K562 (cell line): ENCODE data around the gene NKIRAS1. TPM values are rescaled to one million over a fixed set of nuclear protein-coding genes. Genes with fewer than 3 reads are reported as not detected.
A peak's percentile ranks its signal among the peaks of the same experiment; 100 is the strongest.

ENCODE experiments used
- BRCA1 ChIP-seq, 2 experiments: fragments of 450-650 bp in 1 of 2; sonication (generic) in 1 of 2; formaldehyde crosslinking in 1 of 2; IDR thresholded peaks; 2 replicates each; pipeline versions ENCODE4 v1.5.0 to v1.6.1; 2017 to 2020; ENCODE audit warnings: mild to moderate bottlenecking in 1 of 2, missing genetic modification reagents in 1 of 2
- CBX3 ChIP-seq, 2 experiments: IDR thresholded peaks; 1 replicate in 1 of 2; 2 replicates in 1 of 2; pipeline ENCODE4 v1.6.1; 2012; ENCODE audit warnings: inconsistent platforms in 2 of 2, low read length in 2 of 2, borderline replicate concordance in 1 of 2, control low read depth in 1 of 2
- EP400 ChIP-seq: fragments of 450-650 bp; IDR thresholded peaks from 2 replicates; pipeline ENCODE4 v1.6.1; 2017; ENCODE audit warnings: antibody characterized with exemption, mild to moderate bottlenecking, moderate library complexity
- JUN ChIP-seq, 2 experiments: sonication (generic) in 1 of 2; formaldehyde crosslinking in 1 of 2; IDR thresholded peaks; 2 replicates each; pipeline versions ENCODE4 v1.6.1 to v1.8.0; 2012 to 2022; ENCODE audit warnings: borderline replicate concordance in 2 of 2, mild to moderate bottlenecking in 2 of 2, improper control_type of control experiment in 1 of 2, low read depth in 1 of 2, low read length in 1 of 2, missing genetic modification reagents in 1 of 2
- KLF16 ChIP-seq: IDR thresholded peaks from 2 replicates; pipeline ENCODE4 v1.6.1; 2016; ENCODE audit warnings: antibody characterized with exemption
- MAFF ChIP-seq: IDR thresholded peaks from 2 replicates; pipeline ENCODE4 v1.6.1; 2012; ENCODE audit warnings: low read length, improper control_type of control experiment
- MAX ChIP-seq: sonication (generic); formaldehyde crosslinking; IDR thresholded peaks from 2 replicates; pipeline ENCODE4 v1.9.0; 2022; ENCODE audit warnings: mild to moderate bottlenecking, missing genetic modification reagents
- MNT ChIP-seq, 2 experiments: fragments of 450-650 bp; conservative IDR thresholded peaks; 2 replicates each; pipeline ENCODE4 v1.6.1; 2017; ENCODE audit warnings: mild to moderate bottlenecking in 2 of 2, moderate library complexity in 2 of 2
- NFIX ChIP-seq: fragments of 250-450 bp; sonication (Bioruptor Pico); IDR thresholded peaks from 2 replicates; pipeline ENCODE4 v1.4.0; 2020; ENCODE audit warnings: low read depth, mild to moderate bottlenecking, moderate library complexity
- POLR2A ChIP-seq: fragments of 450-650 bp; conservative IDR thresholded peaks from 2 replicates; pipeline ENCODE4 v1.6.1; 2016
- POLR2H ChIP-seq: IDR thresholded peaks from 2 replicates; pipeline ENCODE4 v1.6.1; 2016; ENCODE audit warnings: missing genetic modification characterization, low read depth, mild to moderate bottlenecking, control low read depth, missing compliant biosample characterization, moderate library complexity
- PTBP1 ChIP-seq: fragments of 200-400 bp; formaldehyde crosslinking; IDR thresholded peaks from 2 replicates; pipeline ENCODE4 v1.6.1; 2017; ENCODE audit warnings: low read depth, low read length
- ZNF121 ChIP-seq: sonication (generic); formaldehyde crosslinking; conservative IDR thresholded peaks from 2 replicates; pipeline ENCODE4 v1.8.0; 2022; ENCODE audit warnings: missing genetic modification reagents
- ZNF143 ChIP-seq: sonication (generic); formaldehyde crosslinking; IDR thresholded peaks from 2 replicates; pipeline ENCODE4 v1.9.0; 2022; ENCODE audit warnings: mild to moderate bottlenecking, missing genetic modification reagents
- ZNF212 ChIP-seq: fragments of 450-650 bp; formaldehyde crosslinking; IDR thresholded peaks from 2 replicates; pipeline ENCODE4 v1.4.0; 2020; ENCODE audit warnings: mild to moderate bottlenecking
- ZNF239 ChIP-seq: fragments of 250-450 bp; sonication (Bioruptor Pico); IDR thresholded peaks from 2 replicates; pipeline ENCODE4 v1.4.0; 2020; ENCODE audit warnings: mild to moderate bottlenecking
- ZNF324 ChIP-seq: fragments of 250-450 bp; sonication (Bioruptor Pico); IDR thresholded peaks from 2 replicates; pipeline ENCODE4 v1.4.0; 2020; ENCODE audit warnings: mild to moderate bottlenecking
- polyA plus RNA-seq, 8 experiments: library from polyadenylated mRNA; depleted of rRNA in 4 of 8; stranded (reverse) in 5 of 8; unstranded in 3 of 8; fragments of >200 nt; fragmentation: Nextera tagmentation in 2 of 8; fragmentation: Illumina TruSeq in 1 of 8; extraction: Ambion mirVana in 2 of 8; extraction: Trizol in 1 of 8; gene quantifications; 2 replicates each; pipeline versions ENCODE4 v1.2.1 to v1.2.3, GENCODE V29; 2011 to 2014; ENCODE audit warnings: inconsistent platforms in 1 of 8, missing spikeins in 1 of 8
- total RNA-seq, 7 experiments: library from RNA; depleted of rRNA in 6 of 7; stranded (reverse); fragments of >200 nt in 6 of 7; fragmentation: Illumina TruSeq in 2 of 7; extraction: Trizol in 2 of 7; gene quantifications; 2 replicates each; pipeline versions ENCODE4 v1.2.1 to v1.2.3, GENCODE V29; 2011 to 2021; ENCODE audit warnings: low replicate concordance in 1 of 7
- TF ChIP-seq, protein P1 (sequence below): IDR thresholded peaks from 3 replicates; pipeline ENCODE4 v1.6.1; 2011; ENCODE audit warnings: borderline replicate concordance, mild to moderate bottlenecking, moderate library complexity; ENCODE audit not compliant: insufficient read length; ENCODE audit errors: extremely low read depth
- TF ChIP-seq, protein P2 (sequence below): sonication (generic); formaldehyde crosslinking; IDR thresholded peaks from 2 replicates; pipeline ENCODE4 v1.8.0; 2022; ENCODE audit warnings: mild to moderate bottlenecking, missing genetic modification reagents, borderline replicate concordance
- TF ChIP-seq, protein P3 (sequence below): sonication (generic); formaldehyde crosslinking; IDR thresholded peaks from 2 replicates; pipeline ENCODE4 v1.8.0; 2022; ENCODE audit warnings: mild to moderate bottlenecking, missing genetic modification reagents

Gene NKIRAS1
- total and polyA plus RNA-seq, 9 of the 15 experiments (the other 6 are each of a cell fraction or from before 2014, with no cell fraction given), result 5.1 to 10.3 (median 6.3) TPM

GRCh38 chr3:23916886-23917678, at the start of gene NKIRAS1, which contains the start of gene RPL15 (continued):
- TF ChIP-seq CBX3 (IDR thresholded peaks at IDR 0.05; ENCODE audit: borderline replicate concordance in 1 of 2, low read length in 2 of 2) (peak in 1 of 2 experiments; percentile 63; a peak in 2 of 3 replicates), EP400 (peak; percentile 100), NFIX (CRISPR knock-in tag) (no peak), ZNF239 (CRISPR knock-in tag) (no peak), POLR2A (peak; percentile 100), JUN (IDR thresholded peaks at IDR 0.05; ENCODE audit: borderline replicate concordance, low read depth, low read length) (peak; percentile 63; the same call in 1 of the 2 replicates), JUN (CRISPR knock-in tag; IDR thresholded peaks at IDR 0.05; ENCODE audit: borderline replicate concordance) (no peak), MAFF (no peak), ZNF212 (no peak), PTBP1 (peak; percentile 24; the same call in 1 of the 2 replicates), MNT (conservative IDR thresholded peaks at IDR 0.05) (peak; percentile 78 to 84), POLR2H (tag) (peak; percentile 98), MAX (CRISPR knock-in tag) (peak; percentile 76), BRCA1 (IDR thresholded peaks at IDR 0.05) (no peak), BRCA1 (CRISPR knock-in tag; IDR thresholded peaks at IDR 0.05) (no peak), ZNF324 (CRISPR knock-in tag) (no peak), ZNF121 (CRISPR knock-in tag) (no peak), KLF16 (no peak; the same call in 1 of the 2 replicates), ZNF143 (CRISPR knock-in tag) (peak; percentile 99)
- TF ChIP-seq, protein P1, sequence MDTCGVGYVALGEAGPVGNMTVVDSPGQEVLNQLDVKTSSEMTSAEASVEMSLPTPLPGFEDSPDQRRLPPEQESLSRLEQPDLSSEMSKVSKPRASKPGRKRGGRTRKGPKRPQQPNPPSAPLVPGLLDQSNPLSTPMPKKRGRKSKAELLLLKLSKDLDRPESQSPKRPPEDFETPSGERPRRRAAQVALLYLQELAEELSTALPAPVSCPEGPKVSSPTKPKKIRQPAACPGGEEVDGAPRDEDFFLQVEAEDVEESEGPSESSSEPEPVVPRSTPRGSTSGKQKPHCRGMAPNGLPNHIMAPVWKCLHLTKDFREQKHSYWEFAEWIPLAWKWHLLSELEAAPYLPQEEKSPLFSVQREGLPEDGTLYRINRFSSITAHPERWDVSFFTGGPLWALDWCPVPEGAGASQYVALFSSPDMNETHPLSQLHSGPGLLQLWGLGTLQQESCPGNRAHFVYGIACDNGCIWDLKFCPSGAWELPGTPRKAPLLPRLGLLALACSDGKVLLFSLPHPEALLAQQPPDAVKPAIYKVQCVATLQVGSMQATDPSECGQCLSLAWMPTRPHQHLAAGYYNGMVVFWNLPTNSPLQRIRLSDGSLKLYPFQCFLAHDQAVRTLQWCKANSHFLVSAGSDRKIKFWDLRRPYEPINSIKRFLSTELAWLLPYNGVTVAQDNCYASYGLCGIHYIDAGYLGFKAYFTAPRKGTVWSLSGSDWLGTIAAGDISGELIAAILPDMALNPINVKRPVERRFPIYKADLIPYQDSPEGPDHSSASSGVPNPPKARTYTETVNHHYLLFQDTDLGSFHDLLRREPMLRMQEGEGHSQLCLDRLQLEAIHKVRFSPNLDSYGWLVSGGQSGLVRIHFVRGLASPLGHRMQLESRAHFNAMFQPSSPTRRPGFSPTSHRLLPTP, result no peak
- TF ChIP-seq, protein P2, sequence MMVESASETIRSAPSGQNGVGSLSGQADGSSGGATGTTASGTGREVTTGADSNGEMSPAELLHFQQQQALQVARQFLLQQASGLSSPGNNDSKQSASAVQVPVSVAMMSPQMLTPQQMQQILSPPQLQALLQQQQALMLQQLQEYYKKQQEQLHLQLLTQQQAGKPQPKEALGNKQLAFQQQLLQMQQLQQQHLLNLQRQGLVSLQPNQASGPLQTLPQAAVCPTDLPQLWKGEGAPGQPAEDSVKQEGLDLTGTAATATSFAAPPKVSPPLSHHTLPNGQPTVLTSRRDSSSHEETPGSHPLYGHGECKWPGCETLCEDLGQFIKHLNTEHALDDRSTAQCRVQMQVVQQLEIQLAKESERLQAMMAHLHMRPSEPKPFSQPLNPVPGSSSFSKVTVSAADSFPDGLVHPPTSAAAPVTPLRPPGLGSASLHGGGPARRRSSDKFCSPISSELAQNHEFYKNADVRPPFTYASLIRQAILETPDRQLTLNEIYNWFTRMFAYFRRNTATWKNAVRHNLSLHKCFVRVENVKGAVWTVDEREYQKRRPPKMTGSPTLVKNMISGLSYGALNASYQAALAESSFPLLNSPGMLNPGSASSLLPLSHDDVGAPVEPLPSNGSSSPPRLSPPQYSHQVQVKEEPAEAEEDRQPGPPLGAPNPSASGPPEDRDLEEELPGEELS, result peak; percentile 65; the same call in 1 of the 2 replicates
- TF ChIP-seq, protein P3, sequence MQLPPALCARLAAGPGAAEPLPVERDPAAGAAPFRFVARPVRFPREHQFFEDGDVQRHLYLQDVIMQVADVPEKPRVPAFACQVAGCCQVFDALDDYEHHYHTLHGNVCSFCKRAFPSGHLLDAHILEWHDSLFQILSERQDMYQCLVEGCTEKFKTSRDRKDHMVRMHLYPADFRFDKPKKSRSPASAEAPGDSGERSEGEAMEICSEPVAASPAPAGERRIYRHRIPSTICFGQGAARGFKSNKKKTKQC, result peak; percentile 38
